ENCODE data around the gene LBP.

GRCh38 chr20:38358556-38358955 is 12.3 kb downstream of the LBP start:
- TF ChIP-seq, protein P1, sequence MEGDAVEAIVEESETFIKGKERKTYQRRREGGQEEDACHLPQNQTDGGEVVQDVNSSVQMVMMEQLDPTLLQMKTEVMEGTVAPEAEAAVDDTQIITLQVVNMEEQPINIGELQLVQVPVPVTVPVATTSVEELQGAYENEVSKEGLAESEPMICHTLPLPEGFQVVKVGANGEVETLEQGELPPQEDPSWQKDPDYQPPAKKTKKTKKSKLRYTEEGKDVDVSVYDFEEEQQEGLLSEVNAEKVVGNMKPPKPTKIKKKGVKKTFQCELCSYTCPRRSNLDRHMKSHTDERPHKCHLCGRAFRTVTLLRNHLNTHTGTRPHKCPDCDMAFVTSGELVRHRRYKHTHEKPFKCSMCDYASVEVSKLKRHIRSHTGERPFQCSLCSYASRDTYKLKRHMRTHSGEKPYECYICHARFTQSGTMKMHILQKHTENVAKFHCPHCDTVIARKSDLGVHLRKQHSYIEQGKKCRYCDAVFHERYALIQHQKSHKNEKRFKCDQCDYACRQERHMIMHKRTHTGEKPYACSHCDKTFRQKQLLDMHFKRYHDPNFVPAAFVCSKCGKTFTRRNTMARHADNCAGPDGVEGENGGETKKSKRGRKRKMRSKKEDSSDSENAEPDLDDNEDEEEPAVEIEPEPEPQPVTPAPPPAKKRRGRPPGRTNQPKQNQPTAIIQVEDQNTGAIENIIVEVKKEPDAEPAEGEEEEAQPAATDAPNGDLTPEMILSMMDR (IDR thresholded peaks at IDR 0.05), result no peak
- no peak for TF ChIP-seq EZH2 (IDR thresholded peaks at IDR 0.05; ENCODE audit: borderline replicate concordance, insufficient read depth, low read depth, low read length, poor library complexity, severe bottlenecking)

Data from B cell (primary cell).